Measurements from ENCODE around the gene RAD51B. TPM values are rescaled to one million over a fixed set of nuclear protein-coding genes. Genes with fewer than 3 reads are reported as not detected.

Gene RAD51B
- total RNA-seq, 1 donor from 2014 or later: 26.1 TPM

DNA sequence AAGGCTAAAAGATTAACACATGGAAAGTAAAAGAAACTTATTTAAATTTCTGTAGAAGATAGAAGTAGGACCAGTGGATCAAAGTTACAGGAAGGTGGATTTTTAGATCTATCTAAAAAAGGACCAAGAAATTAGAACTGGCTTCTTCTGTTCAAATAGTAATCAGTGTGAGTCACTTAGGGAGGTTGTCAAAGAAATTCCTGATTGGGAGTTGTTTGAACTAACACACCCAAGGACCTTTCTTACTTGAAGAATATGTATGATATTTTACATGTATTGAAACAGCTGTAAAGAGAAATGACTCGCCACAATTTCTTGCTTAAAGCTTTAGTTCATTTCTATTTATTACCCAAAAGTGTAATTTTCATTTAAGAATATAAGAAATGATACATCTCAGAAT, 256.9 kb downstream of the RAD51B start:
- Mint-ChIP-seq H3K9me3 (peaks cover 26% of the 10 kb centered on the region), H3K27me3 (ENCODE audit: insufficient read depth) (peaks cover 2% of the 10 kb centered on the region), H3K4me3 (no peak overlapping the region), H3K4me1 (ENCODE audit: low read depth) (no peaks in the 10 kb centered on the region), H3K36me3 (ENCODE audit: low read depth) (peaks cover 2% of the 10 kb centered on the region), H3K27ac (no peak overlapping the region)
- DNase-seq (ENCODE audit: low spot score): no peak
- intact Hi-C loops (cut with micrococcal nuclease): no loop called here

DNA sequence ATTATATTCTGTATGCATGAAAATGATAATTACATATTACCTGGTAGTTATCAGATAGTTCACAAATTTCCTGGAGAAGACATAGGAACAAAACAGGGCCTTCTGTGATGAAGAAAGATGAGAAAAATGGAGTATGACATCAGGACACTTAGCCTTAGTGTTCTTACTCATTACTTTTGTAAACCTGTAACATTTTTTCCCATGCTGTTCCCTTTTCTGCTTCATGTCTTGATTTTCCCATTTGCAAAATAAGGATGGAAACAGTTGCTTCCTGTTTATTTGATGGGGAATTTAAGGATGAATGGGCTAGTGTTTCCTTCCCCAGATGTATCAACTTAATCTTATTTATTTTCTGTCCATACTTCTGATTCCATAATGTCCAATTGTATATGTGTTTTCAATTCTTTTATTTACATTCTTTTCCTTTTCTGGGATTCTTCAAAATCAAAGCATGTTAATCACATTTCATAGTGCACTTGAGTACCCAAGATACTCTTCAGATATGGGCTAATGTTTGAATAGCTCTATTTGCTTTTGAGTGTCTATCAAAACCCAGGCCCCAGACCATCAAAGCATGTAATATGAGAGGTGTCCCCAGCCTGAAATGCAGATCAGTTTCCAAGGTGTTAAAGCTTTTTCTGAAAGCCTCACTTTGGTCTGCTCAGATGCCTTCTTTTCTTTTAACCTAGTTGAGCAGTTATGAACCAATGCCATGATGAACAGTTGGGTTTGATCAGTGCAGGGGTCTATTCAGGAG, 260.5 kb downstream of the RAD51B start:
- no peak for DNase-seq (ENCODE audit: low spot score)
- Mint-ChIP-seq H3K27ac (no peak overlapping the region), H3K27me3 (ENCODE audit: insufficient read depth) (peaks cover 2% of the 10 kb centered on the region), H3K36me3 (ENCODE audit: low read depth) (no peaks in the 10 kb centered on the region), H3K9me3 (no peaks in the 10 kb centered on the region), H3K4me1 (ENCODE audit: low read depth) (peaks cover under 1% of the 10 kb centered on the region), H3K4me3 (no peak overlapping the region)
- intact Hi-C loops (cut with micrococcal nuclease): no loop called here

DNA sequence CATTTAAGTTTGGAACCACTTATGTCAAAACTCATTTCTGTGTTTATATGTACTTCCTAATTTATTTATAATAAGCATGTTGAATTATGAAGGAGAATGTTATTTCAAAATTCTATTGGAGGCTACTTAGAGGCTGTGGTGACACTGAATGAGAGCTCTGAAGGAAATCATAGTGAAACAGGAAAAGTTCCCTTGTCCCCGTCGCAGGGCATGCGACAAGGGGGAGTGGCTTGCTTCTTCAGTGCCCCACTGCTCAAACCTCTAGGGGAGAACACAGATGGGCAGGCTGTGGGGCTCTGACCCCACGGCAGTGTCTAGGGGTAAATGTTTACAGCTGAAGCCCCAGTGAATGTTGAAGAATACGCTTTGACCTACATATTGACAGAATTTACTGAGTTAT, 261.9 kb downstream of the RAD51B start:
- no peaks in the 10 kb centered on the region for H3K36me3 Mint-ChIP-seq (ENCODE audit: low read depth)
- no peak for DNase-seq (ENCODE audit: low spot score)
- H3K27ac Mint-ChIP-seq: no peak overlapping the region
- peaks cover 2% of the 10 kb centered on the region for H3K27me3 Mint-ChIP-seq (ENCODE audit: insufficient read depth)
- intact Hi-C loops (cut with micrococcal nuclease): no loop called here
- H3K4me1 Mint-ChIP-seq (ENCODE audit: low read depth): peaks cover 9% of the 10 kb centered on the region
- H3K9me3 Mint-ChIP-seq: no peaks in the 10 kb centered on the region
- H3K4me3 Mint-ChIP-seq: no peak overlapping the region

DNA sequence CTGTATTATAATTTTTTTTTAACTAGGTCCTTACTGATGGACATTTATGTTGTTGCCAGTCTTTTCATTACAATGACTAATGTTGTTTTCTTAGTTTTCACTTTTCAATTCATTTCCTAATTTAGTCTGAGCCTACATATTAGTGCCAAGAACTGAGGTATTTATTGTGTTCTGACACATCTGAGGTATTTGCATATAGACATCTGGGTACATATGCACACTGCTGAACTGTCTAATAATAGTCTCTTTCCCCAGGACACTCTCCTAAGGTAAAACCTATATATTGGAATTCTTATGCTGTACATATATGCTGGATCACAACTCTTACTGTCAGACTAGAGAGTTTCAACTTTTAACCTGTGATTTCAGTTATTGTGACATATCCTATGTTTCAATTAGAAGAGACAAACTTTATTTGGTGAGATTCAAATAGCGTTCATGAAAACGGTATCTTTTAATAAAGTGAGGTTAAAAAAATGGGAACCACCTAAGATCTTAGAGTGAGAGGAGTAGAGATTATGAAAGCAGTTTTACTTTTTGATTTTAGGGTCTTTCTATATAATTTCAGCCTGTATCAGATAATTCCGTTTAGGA, 263.2 kb downstream of the RAD51B start:
- DNase-seq (ENCODE audit: low spot score): no peak
- intact Hi-C loops (cut with micrococcal nuclease): no loop called here
- H3K9me3 Mint-ChIP-seq: no peaks in the 10 kb centered on the region
- H3K4me1 Mint-ChIP-seq (ENCODE audit: low read depth): peaks cover 9% of the 10 kb centered on the region
- no peak overlapping the region for H3K4me3 Mint-ChIP-seq
- H3K36me3 Mint-ChIP-seq (ENCODE audit: low read depth): no peaks in the 10 kb centered on the region
- H3K27ac Mint-ChIP-seq: no peak overlapping the region
- H3K27me3 Mint-ChIP-seq (ENCODE audit: insufficient read depth): peaks cover 2% of the 10 kb centered on the region

DNA sequence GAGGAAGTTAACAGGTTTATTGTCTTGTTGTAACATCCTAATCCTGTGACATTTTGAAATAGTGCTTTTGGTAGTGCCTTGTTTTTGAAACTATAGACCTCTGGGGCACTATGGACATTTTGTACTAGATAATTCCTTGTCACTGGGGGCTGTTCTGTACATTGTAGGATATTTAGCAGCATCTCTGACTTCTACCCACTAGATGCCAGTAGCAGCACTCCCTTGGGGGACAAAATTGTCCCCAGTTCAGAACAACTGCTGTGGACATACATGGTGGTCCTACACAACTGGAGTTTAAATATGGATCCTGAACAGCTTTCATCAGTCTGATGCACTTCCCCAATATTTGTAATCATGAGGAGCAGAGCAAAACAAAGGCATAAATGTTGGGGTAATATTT, 264.7 kb downstream of the RAD51B start:
- DNase-seq (ENCODE audit: low spot score): no peak
- Mint-ChIP-seq H3K4me3 (no peak overlapping the region), H3K9me3 (no peaks in the 10 kb centered on the region), H3K27ac (no peak overlapping the region), H3K27me3 (ENCODE audit: insufficient read depth) (peaks cover 2% of the 10 kb centered on the region), H3K4me1 (ENCODE audit: low read depth) (peaks cover 21% of the 10 kb centered on the region), H3K36me3 (ENCODE audit: low read depth) (no peaks in the 10 kb centered on the region)
- intact Hi-C loops (cut with micrococcal nuclease): no loop called here

DNA sequence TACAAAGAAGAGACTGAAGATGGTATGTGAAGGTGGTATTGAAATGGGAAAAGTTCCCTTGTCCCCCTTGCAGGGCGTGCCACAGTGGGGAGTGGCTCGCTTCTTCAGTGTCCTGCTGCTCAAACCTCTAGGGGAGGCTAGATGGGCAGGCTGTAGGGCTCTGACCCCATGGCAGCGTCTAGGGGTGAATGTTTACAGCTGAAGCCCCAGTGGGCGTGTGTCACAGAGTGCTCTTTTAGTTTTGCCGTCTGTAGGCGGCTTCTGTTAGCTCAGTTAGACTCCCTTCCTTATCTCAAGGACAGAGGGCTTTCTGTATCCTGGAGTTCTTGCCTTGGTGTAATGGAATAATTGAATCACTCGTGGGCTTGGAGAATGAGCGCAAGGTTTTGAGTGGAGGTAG, 266.2 kb downstream of the RAD51B start:
- intact Hi-C loops (cut with micrococcal nuclease): loop anchor here (5.0 kb wide), 1 partner anchor 127 kb away; no protein-coding TSS in a partner anchor
- H3K36me3 Mint-ChIP-seq (ENCODE audit: low read depth): no peaks in the 10 kb centered on the region
- H3K27me3 Mint-ChIP-seq (ENCODE audit: insufficient read depth): no peaks in the 10 kb centered on the region
- H3K4me1 Mint-ChIP-seq (ENCODE audit: low read depth): peaks cover 21% of the 10 kb centered on the region
- H3K27ac Mint-ChIP-seq: no peak overlapping the region
- no peaks in the 10 kb centered on the region for H3K9me3 Mint-ChIP-seq
- DNase-seq (ENCODE audit: low spot score): no peak
- no peak overlapping the region for H3K4me3 Mint-ChIP-seq

DNA sequence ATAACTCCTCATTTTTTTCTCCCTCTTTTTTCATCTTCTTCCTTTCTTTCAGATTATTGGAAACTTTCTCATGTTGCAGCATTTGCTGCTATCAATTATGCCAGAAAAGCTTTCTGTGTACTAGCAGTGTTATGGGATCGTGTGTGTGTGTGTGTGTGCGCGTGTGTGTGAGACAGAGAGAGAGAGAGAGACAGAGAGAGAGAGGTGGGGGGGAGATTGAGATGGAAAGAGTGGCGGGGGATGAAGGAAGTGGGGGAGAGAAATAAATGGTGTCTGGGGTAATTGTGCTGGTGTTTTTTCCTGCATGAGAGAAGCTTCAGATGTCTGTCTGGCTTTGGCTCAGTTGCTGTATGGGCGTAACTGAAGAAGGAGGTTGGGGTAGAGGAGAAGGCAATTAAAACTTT, 268.9 kb downstream of the RAD51B start:
- DNase-seq (ENCODE audit: low spot score): no peak
- no peaks in the 10 kb centered on the region for H3K36me3 Mint-ChIP-seq (ENCODE audit: low read depth)
- no peaks in the 10 kb centered on the region for H3K27me3 Mint-ChIP-seq (ENCODE audit: insufficient read depth)
- H3K4me3 Mint-ChIP-seq: no peak overlapping the region
- intact Hi-C loops (cut with micrococcal nuclease): loop anchor here (5.0 kb wide), 1 partner anchor 124 kb away; no protein-coding TSS in a partner anchor
- H3K27ac Mint-ChIP-seq: no peak overlapping the region
- peaks cover 21% of the 10 kb centered on the region for H3K4me1 Mint-ChIP-seq (ENCODE audit: low read depth)
- H3K9me3 Mint-ChIP-seq: no peaks in the 10 kb centered on the region

DNA sequence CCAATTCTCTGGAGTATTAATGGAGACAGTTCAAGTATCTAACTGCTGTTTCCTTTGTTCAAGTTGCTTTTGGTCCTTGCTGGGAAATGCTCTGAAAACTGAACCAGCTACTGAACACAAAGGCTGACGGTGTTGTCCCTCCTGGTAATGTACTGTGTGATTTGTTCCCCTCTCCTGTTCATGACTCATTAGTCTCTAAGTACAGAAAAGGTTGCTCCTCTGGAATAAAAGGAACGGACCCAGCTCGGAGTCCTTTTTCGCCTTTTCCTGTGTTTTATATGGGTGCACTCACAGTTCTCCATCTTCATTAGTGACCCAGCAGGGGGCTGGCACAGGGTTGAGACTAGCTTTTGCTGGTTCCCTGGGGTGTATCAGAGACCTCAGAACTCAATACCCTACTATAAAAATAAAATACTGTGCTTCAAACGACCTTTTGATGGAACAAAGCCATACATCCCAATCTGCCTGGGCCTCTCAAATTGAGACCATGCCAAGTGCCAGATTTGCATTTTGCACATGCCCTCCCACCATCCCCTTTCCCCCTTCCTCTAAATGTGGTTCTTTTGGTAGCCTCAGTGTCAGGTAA, 269.7 kb downstream of the RAD51B start:
- Mint-ChIP-seq H3K36me3 (ENCODE audit: low read depth) (no peaks in the 10 kb centered on the region), H3K27me3 (ENCODE audit: insufficient read depth) (no peaks in the 10 kb centered on the region), H3K4me1 (ENCODE audit: low read depth) (peaks cover 21% of the 10 kb centered on the region), H3K9me3 (no peaks in the 10 kb centered on the region), H3K4me3 (no peak overlapping the region), H3K27ac (no peak overlapping the region)
- DNase-seq (ENCODE audit: low spot score): no peak
- intact Hi-C loops (cut with micrococcal nuclease): loop anchor here (5.0 kb wide), 1 partner anchor 123 kb away; no protein-coding TSS in a partner anchor

DNA sequence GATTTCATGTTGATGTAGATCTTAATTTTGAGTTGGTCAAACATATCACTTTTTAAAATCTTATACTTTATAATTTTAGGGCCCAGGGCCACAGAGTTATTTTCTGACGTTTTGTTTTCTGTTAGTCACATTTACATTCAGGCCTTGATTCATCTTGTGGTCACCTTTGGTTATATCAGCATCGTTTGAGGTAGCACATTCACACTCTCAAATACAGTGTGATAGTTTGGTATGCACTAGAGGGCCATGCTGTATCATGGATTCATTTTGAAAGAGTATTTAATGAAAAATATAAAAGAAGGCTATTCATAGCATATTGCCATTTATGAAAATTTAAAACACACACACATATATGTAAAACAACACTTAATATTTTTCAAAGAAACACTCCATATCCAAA, 274.6 kb downstream of the RAD51B start:
- intact Hi-C loops (cut with micrococcal nuclease): no loop called here
- H3K9me3 Mint-ChIP-seq: peaks cover 19% of the 10 kb centered on the region
- peaks cover 1% of the 10 kb centered on the region for H3K36me3 Mint-ChIP-seq (ENCODE audit: low read depth)
- H3K4me1 Mint-ChIP-seq (ENCODE audit: low read depth): peaks cover under 1% of the 10 kb centered on the region
- H3K27me3 Mint-ChIP-seq (ENCODE audit: insufficient read depth): no peaks in the 10 kb centered on the region
- no peak overlapping the region for H3K27ac Mint-ChIP-seq
- H3K4me3 Mint-ChIP-seq: no peak overlapping the region
- no peak for DNase-seq (ENCODE audit: low spot score)

DNA sequence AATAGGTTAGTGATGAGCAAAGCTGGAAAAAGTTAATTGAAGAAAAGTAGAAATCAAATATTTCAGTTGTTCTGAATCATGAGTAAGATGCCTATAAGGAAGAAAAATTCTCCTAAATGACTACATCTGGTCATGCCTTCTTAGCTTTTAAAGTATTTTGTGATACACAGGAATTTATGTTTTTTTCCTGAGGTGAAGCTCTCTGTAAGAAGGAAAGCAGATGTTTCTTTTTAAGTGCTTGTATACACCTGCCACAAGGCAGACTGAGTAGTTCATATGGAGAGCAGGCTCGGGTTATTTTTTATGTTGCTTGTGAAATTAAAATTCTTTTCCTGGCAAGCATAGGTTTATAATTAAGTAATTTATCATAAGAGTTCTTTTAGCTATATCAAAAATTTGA, 275.2 kb downstream of the RAD51B start:
- intact Hi-C loops (cut with micrococcal nuclease): no loop called here
- Mint-ChIP-seq H3K27ac (no peak overlapping the region), H3K27me3 (ENCODE audit: insufficient read depth) (no peaks in the 10 kb centered on the region), H3K4me3 (no peak overlapping the region), H3K4me1 (ENCODE audit: low read depth) (no peaks in the 10 kb centered on the region), H3K36me3 (ENCODE audit: low read depth) (peaks cover 2% of the 10 kb centered on the region), H3K9me3 (peaks cover 25% of the 10 kb centered on the region)
- DNase-seq (ENCODE audit: low spot score): no peak

DNA sequence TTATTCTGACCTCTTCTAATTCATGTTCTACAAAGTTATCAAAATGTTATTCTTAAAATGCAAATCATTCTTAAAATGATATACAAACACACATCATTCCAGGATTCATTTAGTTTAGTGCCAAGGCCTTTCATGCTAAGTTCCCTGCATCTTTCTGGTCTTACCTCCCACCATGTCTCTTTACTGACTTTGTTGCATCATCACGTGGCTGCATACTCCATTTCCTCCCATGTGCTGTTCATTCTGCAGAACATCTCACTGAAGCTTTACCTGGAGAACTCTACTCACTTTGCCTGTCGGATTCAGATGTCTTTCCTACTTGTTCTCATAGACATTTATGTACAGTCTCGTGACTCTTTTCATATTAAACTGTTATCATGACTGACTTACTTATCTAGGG, 278.1 kb downstream of the RAD51B start:
- H3K27ac Mint-ChIP-seq: no peak overlapping the region
- peaks cover 49% of the 10 kb centered on the region for H3K9me3 Mint-ChIP-seq
- intact Hi-C loops (cut with micrococcal nuclease): no loop called here
- no peaks in the 10 kb centered on the region for H3K27me3 Mint-ChIP-seq (ENCODE audit: insufficient read depth)
- no peak for DNase-seq (ENCODE audit: low spot score)
- no peak overlapping the region for H3K4me3 Mint-ChIP-seq
- H3K36me3 Mint-ChIP-seq (ENCODE audit: low read depth): peaks cover 15% of the 10 kb centered on the region
- H3K4me1 Mint-ChIP-seq (ENCODE audit: low read depth): no peaks in the 10 kb centered on the region

DNA sequence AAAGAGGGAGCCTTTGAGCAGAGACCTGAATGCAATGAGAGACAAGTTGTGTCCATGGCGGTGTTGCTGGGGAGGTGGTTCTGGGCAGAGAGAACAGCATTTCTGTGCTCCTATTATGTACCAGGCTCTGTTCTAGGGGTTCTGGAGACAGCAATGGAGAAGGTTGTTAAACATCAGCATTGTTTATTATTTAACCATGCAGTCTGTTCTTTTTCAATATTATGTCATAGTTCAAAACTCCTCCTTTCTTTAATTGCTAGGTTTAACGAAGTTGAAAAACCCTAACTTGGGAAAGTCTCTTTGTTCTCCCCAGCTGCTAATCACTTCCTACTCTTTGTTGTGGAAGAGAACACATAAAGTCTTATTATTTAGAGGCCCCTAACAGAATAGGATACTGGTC, 279.3 kb downstream of the RAD51B start:
- H3K27ac Mint-ChIP-seq: no peak overlapping the region
- no peak for DNase-seq (ENCODE audit: low spot score)
- peaks cover 15% of the 10 kb centered on the region for H3K36me3 Mint-ChIP-seq (ENCODE audit: low read depth)
- H3K4me3 Mint-ChIP-seq: no peak overlapping the region
- intact Hi-C loops (cut with micrococcal nuclease): no loop called here
- no peaks in the 10 kb centered on the region for H3K4me1 Mint-ChIP-seq (ENCODE audit: low read depth)
- H3K27me3 Mint-ChIP-seq (ENCODE audit: insufficient read depth): no peaks in the 10 kb centered on the region
- peaks cover 59% of the 10 kb centered on the region for H3K9me3 Mint-ChIP-seq

DNA sequence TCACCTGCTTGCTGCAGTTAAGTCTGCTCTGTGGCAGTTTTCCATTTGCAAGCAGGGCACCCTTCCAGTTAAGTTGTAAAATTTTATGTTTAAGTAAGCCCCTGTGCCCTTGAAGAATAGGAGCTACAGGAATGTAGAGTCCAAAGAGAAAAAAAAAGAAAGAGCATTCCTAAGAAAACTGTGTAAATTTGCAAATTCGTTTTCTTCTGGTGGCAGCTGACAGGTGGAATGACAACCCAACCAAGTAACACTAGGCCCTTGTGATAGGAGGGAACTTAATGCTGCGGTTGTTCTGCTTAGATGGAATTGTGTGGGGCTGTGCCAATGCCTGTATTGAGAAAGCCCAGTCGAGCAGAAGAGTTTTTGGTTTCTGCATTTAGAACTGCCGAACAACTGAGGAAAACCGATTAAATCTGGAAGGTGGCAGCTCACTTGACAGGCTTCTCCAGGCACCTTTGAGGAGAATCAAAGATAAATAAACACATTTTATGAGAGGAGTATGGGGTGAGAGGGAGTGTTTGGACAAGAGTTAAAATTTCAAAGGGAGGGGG, 280.0 kb downstream of the RAD51B start:
- intact Hi-C loops (cut with micrococcal nuclease): no loop called here

More for the DNA sequence above, 280.0 kb downstream of the RAD51B start:
- no peaks in the 10 kb centered on the region for H3K4me1 Mint-ChIP-seq (ENCODE audit: low read depth)
- no peak overlapping the region for H3K4me3 Mint-ChIP-seq
- H3K36me3 Mint-ChIP-seq (ENCODE audit: low read depth): peaks cover 15% of the 10 kb centered on the region
- no peak overlapping the region for H3K27ac Mint-ChIP-seq
- no peak for DNase-seq (ENCODE audit: low spot score)
- no peaks in the 10 kb centered on the region for H3K27me3 Mint-ChIP-seq (ENCODE audit: insufficient read depth)
- peaks cover 60% of the 10 kb centered on the region for H3K9me3 Mint-ChIP-seq
